ENCODE data around the gene GMDS. TPM values are rescaled to one million over a fixed set of nuclear protein-coding genes. Genes with fewer than 3 reads are reported as not detected.
"Not testable (repeated sequence)": the region's sequence is repeated elsewhere in the genome, so short reads cannot be mapped to it uniquely, and the experiment has no call there.

GMDS gene
- total and polyA plus RNA-seq, 7 donors = 2.8 to 6.6 (median 4.7) TPM

DNA sequence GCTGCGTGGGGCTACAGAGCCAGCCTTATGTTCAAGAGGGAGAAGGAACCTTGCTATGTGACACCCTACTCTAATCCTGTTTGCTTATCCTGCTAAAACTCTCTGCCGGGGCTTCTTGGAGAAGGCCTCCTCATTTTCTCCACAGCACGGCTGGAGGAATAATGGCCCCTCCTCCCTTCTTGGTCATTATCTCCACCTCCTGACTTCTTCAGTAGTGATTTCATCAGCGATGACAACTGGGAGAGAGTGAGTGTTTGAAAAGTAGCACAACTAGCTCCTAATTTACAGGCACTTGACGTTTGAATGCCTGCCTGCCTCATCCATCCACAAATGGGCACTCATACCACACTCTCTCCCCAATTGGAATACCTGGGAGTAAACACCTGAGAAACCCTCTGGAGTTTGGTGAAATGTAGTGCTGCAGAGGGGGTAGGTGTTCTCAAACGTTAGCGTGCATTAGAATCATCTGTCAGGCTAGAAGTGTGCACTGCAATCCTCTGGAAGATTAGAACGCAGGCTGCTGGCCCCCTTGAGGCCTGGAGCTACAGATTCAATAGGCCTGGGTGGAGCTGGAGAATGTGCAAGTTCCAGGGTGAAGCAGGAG, 487.2 kb downstream of the GMDS start:
- ATAC-seq (no peak), DNase-seq (no peak)
- H3K4me3 ChIP-seq = no peak overlapping the region
- H3K4me1 ChIP-seq = no peaks in the 10 kb centered on the region
- no peak overlapping the region for H3K27ac ChIP-seq
- TF ChIP-seq, protein P1, sequence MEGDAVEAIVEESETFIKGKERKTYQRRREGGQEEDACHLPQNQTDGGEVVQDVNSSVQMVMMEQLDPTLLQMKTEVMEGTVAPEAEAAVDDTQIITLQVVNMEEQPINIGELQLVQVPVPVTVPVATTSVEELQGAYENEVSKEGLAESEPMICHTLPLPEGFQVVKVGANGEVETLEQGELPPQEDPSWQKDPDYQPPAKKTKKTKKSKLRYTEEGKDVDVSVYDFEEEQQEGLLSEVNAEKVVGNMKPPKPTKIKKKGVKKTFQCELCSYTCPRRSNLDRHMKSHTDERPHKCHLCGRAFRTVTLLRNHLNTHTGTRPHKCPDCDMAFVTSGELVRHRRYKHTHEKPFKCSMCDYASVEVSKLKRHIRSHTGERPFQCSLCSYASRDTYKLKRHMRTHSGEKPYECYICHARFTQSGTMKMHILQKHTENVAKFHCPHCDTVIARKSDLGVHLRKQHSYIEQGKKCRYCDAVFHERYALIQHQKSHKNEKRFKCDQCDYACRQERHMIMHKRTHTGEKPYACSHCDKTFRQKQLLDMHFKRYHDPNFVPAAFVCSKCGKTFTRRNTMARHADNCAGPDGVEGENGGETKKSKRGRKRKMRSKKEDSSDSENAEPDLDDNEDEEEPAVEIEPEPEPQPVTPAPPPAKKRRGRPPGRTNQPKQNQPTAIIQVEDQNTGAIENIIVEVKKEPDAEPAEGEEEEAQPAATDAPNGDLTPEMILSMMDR (IDR thresholded peaks at IDR 0.05) = no peak
- no peaks in the 10 kb centered on the region for H3K27me3 ChIP-seq (ENCODE audit: insufficient read depth in 3 of 3, low read length in 2 of 3)
- intact Hi-C loops (cut with DNase I) = no loop called here
- H3K36me3 ChIP-seq (ENCODE audit: insufficient read depth in 1 of 2, low read depth in 1 of 2) = no peaks in the 10 kb centered on the region
- H3K9me3 ChIP-seq = peaks cover 3% of the 10 kb centered on the region
- 57 to 65% (median 58%) methylated on average over 8 of the region's 8 CpGs for WGBS, 3 donors

DNA sequence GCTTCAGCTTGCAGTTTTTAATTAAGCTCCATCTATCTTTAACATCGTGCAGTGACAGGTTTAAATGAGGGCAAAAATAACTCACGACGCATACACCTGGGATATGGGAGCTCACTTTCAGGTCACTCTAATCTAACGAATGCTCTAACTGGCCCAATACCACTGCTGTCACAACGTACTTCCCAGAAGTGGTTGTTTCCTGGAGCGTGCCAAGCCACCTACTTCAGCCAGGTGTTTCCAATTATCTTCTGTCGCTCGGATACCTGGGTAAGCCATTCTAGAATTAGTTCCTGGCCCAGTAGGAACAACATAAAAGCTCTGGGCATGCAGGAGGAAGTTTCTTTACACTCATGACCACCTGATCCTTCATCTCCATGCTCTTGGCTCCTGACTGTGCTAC, 488.3 kb downstream of the GMDS start:
- no peak for DNase-seq
- Histone ChIP-seq H3K9me3 (peaks cover 3% of the 10 kb centered on the region), H3K27me3 (ENCODE audit: insufficient read depth in 3 of 3, low read length in 2 of 3) (no peaks in the 10 kb centered on the region), H3K4me1 (no peaks in the 10 kb centered on the region), H3K36me3 (ENCODE audit: insufficient read depth in 1 of 2, low read depth in 1 of 2) (no peaks in the 10 kb centered on the region), H3K4me3 (no peak overlapping the region), H3K27ac (no peak overlapping the region)
- 77 to 79% (median 79%) methylated on average over 8 of the region's 8 CpGs for WGBS, 3 donors
- intact Hi-C loops (cut with DNase I) = no loop called here
- ATAC-seq = no peak
- TF ChIP-seq, protein P1 (IDR thresholded peaks at IDR 0.05) = no peak

DNA sequence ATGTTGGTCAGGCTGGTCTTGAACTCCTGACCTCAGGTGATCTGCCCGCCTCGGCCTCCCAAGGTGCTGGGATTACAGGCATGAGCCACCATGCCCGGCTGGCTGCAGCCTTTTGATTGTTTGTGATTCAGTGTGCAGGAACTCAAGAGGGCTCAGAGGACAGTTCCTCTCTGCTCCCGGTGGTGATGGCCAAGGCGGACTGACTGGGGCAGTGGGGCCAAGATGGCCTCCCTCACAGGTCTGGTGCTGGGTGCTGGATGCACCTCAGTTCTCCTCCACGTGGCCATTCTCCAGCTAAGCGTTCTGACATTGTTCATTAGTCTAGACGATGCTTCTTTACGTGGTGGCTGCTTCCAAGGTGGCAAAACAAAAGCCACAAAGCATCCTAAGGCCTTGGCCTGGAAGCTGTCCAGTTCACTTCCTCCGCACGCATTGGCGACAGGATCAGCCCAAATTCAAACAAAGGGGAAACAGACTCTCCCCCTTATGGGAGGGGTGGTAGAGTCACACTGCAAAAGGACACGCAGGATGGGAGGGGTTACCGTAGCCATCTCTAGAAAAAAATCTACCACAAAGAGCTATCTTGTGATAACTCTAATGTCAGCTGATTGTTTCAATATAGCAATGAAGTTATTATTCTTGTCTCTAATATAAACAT, 488.8 kb downstream of the GMDS start:
- no peak for ATAC-seq
- Histone ChIP-seq H3K9me3 (peaks cover 3% of the 10 kb centered on the region), H3K4me3 (no peak overlapping the region), H3K36me3 (ENCODE audit: insufficient read depth in 1 of 2, low read depth in 1 of 2) (no peaks in the 10 kb centered on the region), H3K27ac (no peak overlapping the region), H3K27me3 (ENCODE audit: insufficient read depth in 3 of 3, low read length in 2 of 3) (no peaks in the 10 kb centered on the region), H3K4me1 (no peaks in the 10 kb centered on the region)
- DNase-seq = no peak
- 69 to 81% (median 73%) methylated on average over 13 to 14 of the region's 14 CpGs for WGBS, 3 donors
- intact Hi-C loops (cut with DNase I) = no loop called here
- TF ChIP-seq, protein P1 (IDR thresholded peaks at IDR 0.05) = no peak

DNA sequence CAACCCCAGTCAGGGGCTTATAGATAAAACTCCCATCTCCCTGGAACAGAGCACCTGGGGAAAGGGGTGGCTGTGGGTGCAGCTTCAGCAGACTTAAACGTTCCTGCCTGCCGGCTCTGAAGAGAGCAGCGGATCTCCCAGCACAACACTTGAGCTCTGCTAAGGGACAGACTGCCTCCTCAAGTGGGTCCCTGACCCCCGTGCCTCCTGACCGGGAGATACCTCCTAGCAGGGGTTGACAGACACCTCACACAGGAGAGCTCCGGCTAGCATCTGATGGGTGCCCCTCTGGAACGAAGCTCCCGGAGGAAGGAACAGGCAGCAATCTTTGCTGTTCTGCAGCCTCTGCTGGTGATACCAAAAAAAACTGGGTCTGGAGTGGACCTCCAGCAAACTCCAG, 494.3 kb downstream of the GMDS start:
- DNase-seq; H3K4me1 ChIP-seq; H3K9me3 ChIP-seq; H3K36me3 ChIP-seq (ENCODE audit: insufficient read depth in 1 of 2, low read depth in 1 of 2); ATAC-seq; H3K27ac ChIP-seq; intact Hi-C loops (cut with DNase I); H3K27me3 ChIP-seq (ENCODE audit: insufficient read depth in 3 of 3, low read length in 2 of 3); H3K4me3 ChIP-seq: not testable (repeated sequence)
- 91 to 97% (median 96%) methylated on average over 8 of the region's 8 CpGs for WGBS, 3 donors

DNA sequence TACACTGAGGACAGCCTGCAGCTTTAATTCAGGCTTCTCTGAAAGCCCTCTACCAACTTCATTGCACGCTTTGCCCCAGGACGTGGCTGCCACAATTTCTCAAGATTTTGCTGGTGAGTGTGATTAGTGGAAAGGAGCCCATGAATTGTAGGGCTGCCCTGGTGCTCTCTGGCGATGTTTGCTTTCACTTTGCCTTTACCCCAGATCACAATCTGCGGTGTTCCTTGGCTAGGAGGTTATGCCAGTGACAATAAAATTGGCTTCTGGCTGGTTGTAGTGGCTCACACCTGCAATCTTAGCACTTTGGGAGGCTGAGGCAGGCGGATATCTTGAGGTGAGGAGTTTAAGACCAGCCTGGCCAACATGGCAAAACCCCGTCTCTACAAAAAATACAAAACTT, 496.4 kb downstream of the GMDS start:
- no peaks in the 10 kb centered on the region for H3K4me1 ChIP-seq
- no peak overlapping the region for H3K4me3 ChIP-seq
- TF ChIP-seq, protein P1 (IDR thresholded peaks at IDR 0.05) = no peak
- intact Hi-C loops (cut with DNase I) = no loop called here
- WGBS, 3 donors = 91 to 93% (median 92%) methylated on average over 6 of the region's 6 CpGs
- H3K36me3 ChIP-seq (ENCODE audit: insufficient read depth in 1 of 2, low read depth in 1 of 2) = no peaks in the 10 kb centered on the region
- ATAC-seq (no peak), DNase-seq (no peak)
- peaks cover 3% of the 10 kb centered on the region for H3K9me3 ChIP-seq
- no peak overlapping the region for H3K27ac ChIP-seq
- H3K27me3 ChIP-seq (ENCODE audit: insufficient read depth in 3 of 3, low read length in 2 of 3) = no peaks in the 10 kb centered on the region

All from psoas muscle (tissue), 8 donors.